GM23248 (cell line): ENCODE results near the gene KLHDC4. TPM values are rescaled to one million over a fixed set of nuclear protein-coding genes. Genes with fewer than 3 reads are reported as not detected.

Experiments
- DNase-seq: peaks from one replicate; pipeline ENCODE4 v3.0.0-alpha.2; 2015
- H2AFZ ChIP-seq: fragments of 200-600 bp; sonication (generic); 2 replicates; pipeline ENCODE4 v1.6.1; 2016; ENCODE audit warnings: antibody characterized with exemption
- H3F3A ChIP-seq: fragments of 200-600 bp; sonication (generic); 2 replicates; pipeline ENCODE4 v1.6.1; 2016; ENCODE audit warnings: mild to moderate bottlenecking, antibody characterized with exemption, mixed run types; ENCODE audit not compliant: insufficient read depth
- H3K27ac ChIP-seq: fragments of 200-600 bp; sonication (generic); 2 replicates; pipeline ENCODE4 v1.5.1; 2016; ENCODE audit warnings: mild to moderate bottlenecking
- H3K27me3 ChIP-seq: fragments of 200-600 bp; sonication (generic); replicated peaks from 2 replicates; pipeline ENCODE4 v1.6.1; 2016; ENCODE audit warnings: mild to moderate bottlenecking; ENCODE audit not compliant: insufficient read depth
- H3K36me3 ChIP-seq: fragments of 200-600 bp; sonication (generic); 2 replicates; pipeline ENCODE4 v1.6.1; 2016; ENCODE audit warnings: low read depth, mild to moderate bottlenecking
- H3K4me1 ChIP-seq: fragments of 200-600 bp; sonication (generic); 2 replicates; pipeline ENCODE4 v1.6.1; 2016; ENCODE audit warnings: mild to moderate bottlenecking; ENCODE audit not compliant: insufficient read depth
- H3K4me2 ChIP-seq: fragments of 200-600 bp; sonication (generic); one replicate; pipeline ENCODE4 v1.6.1; 2016; ENCODE audit warnings: mild to moderate bottlenecking; ENCODE audit not compliant: unreplicated experiment
- H3K4me3 ChIP-seq: fragments of 200-600 bp; sonication (generic); 2 replicates; pipeline ENCODE4 v1.5.1; 2016; ENCODE audit warnings: mild to moderate bottlenecking
- H3K79me2 ChIP-seq: fragments of 200-600 bp; sonication (generic); 2 replicates; pipeline ENCODE4 v1.6.1; 2016; ENCODE audit warnings: mild to moderate bottlenecking; ENCODE audit not compliant: insufficient read depth
- H3K9ac ChIP-seq: fragments of 200-600 bp; sonication (generic); 2 replicates; pipeline ENCODE4 v1.6.1; 2016; ENCODE audit warnings: mild to moderate bottlenecking
- H3K9me2 ChIP-seq: fragments of 200-600 bp; sonication (generic); 2 replicates; pipeline ENCODE4 v1.6.1; 2016; ENCODE audit warnings: mixed run types, mild to moderate bottlenecking, moderate library complexity; ENCODE audit not compliant: insufficient read depth
- H3K9me3 ChIP-seq: fragments of 200-600 bp; sonication (generic); one replicate; pipeline ENCODE4 v1.6.1; 2017; ENCODE audit warnings: low read depth
- H4K20me1 ChIP-seq: fragments of 200-600 bp; sonication (generic); 2 replicates; pipeline ENCODE4 v1.6.0; 2016; ENCODE audit not compliant: insufficient read depth
- EZH2 ChIP-seq: fragments of 200-600 bp; sonication (generic); IDR thresholded peaks from 2 replicates; pipeline ENCODE4 v1.6.1; 2018; ENCODE audit warnings: antibody characterized with exemption, mild to moderate bottlenecking; ENCODE audit not compliant: insufficient read depth, poor library complexity, severe bottlenecking
- EZH2phosphoT487 ChIP-seq: fragments of 200-600 bp; sonication (generic); IDR thresholded peaks from 2 replicates; pipeline ENCODE4 v1.6.1; 2018; ENCODE audit warnings: antibody characterized with exemption, moderate library complexity, mild to moderate bottlenecking, low read depth; ENCODE audit not compliant: insufficient read depth
- WGBS, 2 experiments: methylation state at CpG; one replicate each; pipeline ENCODE4 v1.1.6; 2015 to 2017; ENCODE audit warnings: low lambda C conversion rate in 2 of 2, low coverage in 1 of 2; ENCODE audit errors: missing lambda C conversion rate in 2 of 2; 5-methylcytosine and 5-hydroxymethylcytosine counted together
- in situ Hi-C: fragments of 300-500 bp; cut with MboI; formaldehyde crosslinking; loops from 2 replicates; pipeline ENCODE4 v1.15.0; 2020
- polyA plus RNA-seq: library from polyadenylated mRNA; unstranded; fragments of >200 nt; fragmentation: Nextera tagmentation; extraction: Ambion mirVana; gene quantifications from 2 replicates; pipeline ENCODE4 v1.2.1, GENCODE V29; 2016
- total RNA-seq: library from RNA; depleted of rRNA; stranded (reverse); fragments of >200 nt; shearing (Covaris generic); gene quantifications from 2 replicates; pipeline ENCODE4 v1.2.3, GENCODE V29; 2014

The KLHDC4 gene
- total and polyA plus RNA-seq, 2 experiments from 2014 or later = 8.8 to 9.4 TPM

- H3K9me3 ChIP-seq = no peaks in the 10 kb centered on the region
- no peaks in the 10 kb centered on the region for H3K27me3 ChIP-seq
- no peak overlapping the region for H3K4me2 ChIP-seq
- DNase-seq = no peak
- no peak overlapping the region for H3K9ac ChIP-seq
- no peaks in the 10 kb centered on the region for H4K20me1 ChIP-seq
- no peaks in the 10 kb centered on the region for H3F3A ChIP-seq
- H3K27ac ChIP-seq = no peak overlapping the region
- no peak overlapping the region for H3K4me3 ChIP-seq
- H3K4me1 ChIP-seq = no peaks in the 10 kb centered on the region
- 92 to 94% methylated on average over 17 of the region's 17 CpGs for WGBS, 2 experiments
- TF ChIP-seq EZH2phosphoT487 (no peak), EZH2 (no peak)
- H2AFZ ChIP-seq = no peak overlapping the region
- in situ Hi-C loops = no loop called here
- H3K9me2 ChIP-seq = no peaks in the 10 kb centered on the region
- no peaks in the 10 kb centered on the region; the same call in 1 of the 2 replicates for H3K36me3 ChIP-seq
- no peaks in the 10 kb centered on the region for H3K79me2 ChIP-seq
These were observed 58.7 kb downstream of the KLHDC4 start for GRCh38 chr16:87707097-87707496.

DNA sequence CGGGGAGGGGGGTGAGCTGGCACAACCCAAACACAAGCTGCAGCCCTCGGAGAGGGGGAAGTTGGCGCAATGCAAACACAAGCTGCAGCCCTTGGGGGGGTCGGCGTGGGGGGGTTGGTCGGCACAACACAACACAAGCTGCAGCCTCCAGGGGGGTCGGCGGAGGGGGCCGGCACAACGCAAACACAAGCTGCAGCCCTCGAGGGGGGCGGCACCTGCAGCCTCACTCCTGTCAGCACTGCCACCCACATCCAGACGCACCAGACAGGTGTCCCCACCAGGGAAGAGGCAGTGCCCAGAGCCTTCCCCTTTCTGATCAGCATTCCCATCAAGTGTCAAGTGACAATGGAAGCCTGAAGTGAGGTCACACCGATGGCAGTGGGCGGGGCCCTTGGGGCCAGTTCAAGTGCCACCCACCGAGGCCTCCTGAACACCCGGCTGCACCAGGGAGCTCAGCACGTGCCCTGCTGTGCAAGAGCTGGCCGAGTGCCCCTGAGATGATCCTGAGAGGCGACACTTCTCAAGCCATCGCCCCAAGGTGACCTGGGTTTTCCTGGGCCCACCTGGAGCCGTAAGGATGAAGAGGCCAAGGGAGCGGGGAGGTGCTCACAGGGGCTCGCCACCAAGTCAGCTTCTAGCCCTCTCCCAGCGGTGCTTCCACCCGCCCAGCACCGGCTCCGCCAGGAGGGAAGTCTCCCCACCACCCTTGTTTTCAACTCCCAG, 59.3 kb downstream of the KLHDC4 start:
- no peaks in the 10 kb centered on the region; the same call in 1 of the 2 replicates for H3K36me3 ChIP-seq
- in situ Hi-C loops = no loop called here
- DNase-seq = no peak

DNA sequence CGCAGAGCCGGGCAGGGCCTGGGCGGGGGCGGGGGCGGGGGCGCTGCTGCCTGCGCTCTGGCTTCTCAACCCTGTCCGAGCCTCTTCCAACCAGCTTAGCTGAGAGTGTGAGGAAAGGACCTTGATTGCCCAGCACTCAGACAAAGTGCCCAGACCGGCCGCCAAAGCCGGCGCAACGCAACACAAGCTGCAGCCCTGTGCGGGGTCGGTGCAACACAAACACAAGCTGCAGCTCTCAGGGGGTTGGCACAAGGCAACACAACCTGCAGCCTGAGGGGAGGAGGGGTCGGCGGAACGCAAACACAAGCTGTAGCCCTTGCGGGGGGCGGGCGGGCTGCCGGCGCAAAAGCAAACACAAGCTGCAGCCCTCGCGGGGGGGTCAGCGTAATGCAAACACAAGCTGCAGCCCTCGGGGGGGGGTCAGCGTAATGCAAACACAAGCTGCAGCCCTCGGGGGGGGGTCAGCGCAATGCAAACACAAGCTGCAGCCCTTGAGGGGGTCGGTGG, 60.0 kb downstream of the KLHDC4 start:
- Histone ChIP-seq H3K27ac (no peak overlapping the region), H3K4me1 (no peaks in the 10 kb centered on the region), H3K9me3 (no peaks in the 10 kb centered on the region), H2AFZ (no peak overlapping the region), H3K36me3 (no peaks in the 10 kb centered on the region; the same call in 1 of the 2 replicates), H3K4me2 (no peak overlapping the region), H3K9me2 (no peaks in the 10 kb centered on the region), H3K9ac (no peak overlapping the region), H3K27me3 (no peaks in the 10 kb centered on the region), H4K20me1 (no peaks in the 10 kb centered on the region), H3K79me2 (no peaks in the 10 kb centered on the region), H3K4me3 (no peak overlapping the region), H3F3A (no peaks in the 10 kb centered on the region)
- in situ Hi-C loops = no loop called here
- 86 to 88% methylated on average over 9 to 31 of the region's 31 CpGs for WGBS, 2 experiments
- no peak for TF ChIP-seq EZH2phosphoT487
- TF ChIP-seq EZH2 = no peak
- no peak for DNase-seq

More for the DNA sequence above, 59.3 kb downstream of the KLHDC4 start:
- Histone ChIP-seq H3K27me3 (no peaks in the 10 kb centered on the region), H3F3A (no peaks in the 10 kb centered on the region), H4K20me1 (no peaks in the 10 kb centered on the region), H3K4me1 (no peaks in the 10 kb centered on the region), H3K79me2 (no peaks in the 10 kb centered on the region), H3K9me3 (no peaks in the 10 kb centered on the region), H2AFZ (no peak overlapping the region), H3K4me2 (no peak overlapping the region), H3K9ac (no peak overlapping the region), H3K27ac (no peak overlapping the region), H3K9me2 (no peaks in the 10 kb centered on the region), H3K4me3 (no peak overlapping the region)
- 77 to 80% methylated on average over 22 to 28 of the region's 28 CpGs for WGBS, 2 experiments
- TF ChIP-seq EZH2 (no peak), EZH2phosphoT487 (no peak)

- Histone ChIP-seq H3K4me3 (no peak overlapping the region), H3K4me2 (no peak overlapping the region), H3K9me3 (no peaks in the 10 kb centered on the region), H3K9ac (no peak overlapping the region), H3F3A (no peaks in the 10 kb centered on the region), H2AFZ (no peak overlapping the region), H3K27ac (no peak overlapping the region), H3K36me3 (no peaks in the 10 kb centered on the region; the same call in 1 of the 2 replicates), H3K79me2 (no peaks in the 10 kb centered on the region), H3K9me2 (no peaks in the 10 kb centered on the region), H4K20me1 (no peaks in the 10 kb centered on the region), H3K4me1 (no peaks in the 10 kb centered on the region), H3K27me3 (no peaks in the 10 kb centered on the region)
- TF ChIP-seq EZH2phosphoT487 = no peak
- TF ChIP-seq EZH2 = no peak
- WGBS, 2 experiments = 92 to 93% methylated on average over 32 to 34 of the region's 34 CpGs
- no peak for DNase-seq
- in situ Hi-C loops = no loop called here
These were observed 60.9 kb downstream of the KLHDC4 start for GRCh38 chr16:87704754-87705353.
